ENCODE measurements around the gene RALGAPB. TPM values are rescaled to one million over a fixed set of nuclear protein-coding genes. Genes with fewer than 3 reads are reported as not detected.

Gene RALGAPB
- total and polyA plus RNA-seq, 2 of the 13 experiments (the other 11 are each of a cell fraction or from before 2014, with no cell fraction given) = 17.6 to 30.6 TPM

DNA sequence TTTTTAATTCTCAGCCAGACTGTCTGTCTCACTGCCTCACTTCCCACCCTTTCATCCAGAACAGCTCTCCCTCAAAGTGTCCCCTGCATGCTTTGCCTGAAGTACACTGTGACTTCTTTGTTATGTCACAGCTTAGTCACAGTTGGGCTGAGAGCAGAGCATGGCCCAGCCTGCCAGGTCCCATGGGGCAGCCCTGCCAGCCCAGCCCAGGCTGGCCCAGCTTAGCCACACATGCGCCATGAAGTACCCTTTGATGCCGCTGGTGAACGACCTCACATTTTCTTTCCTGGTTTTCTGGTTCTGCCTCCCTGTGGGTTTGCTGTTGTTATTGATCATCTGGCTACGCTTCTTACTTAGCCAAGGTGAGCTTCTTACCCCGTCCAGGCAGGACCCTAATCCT lies 108.4 kb downstream of the RALGAPB start, which contains the start of gene ADIG (continued):
- TF ChIP-seq, protein P1, sequence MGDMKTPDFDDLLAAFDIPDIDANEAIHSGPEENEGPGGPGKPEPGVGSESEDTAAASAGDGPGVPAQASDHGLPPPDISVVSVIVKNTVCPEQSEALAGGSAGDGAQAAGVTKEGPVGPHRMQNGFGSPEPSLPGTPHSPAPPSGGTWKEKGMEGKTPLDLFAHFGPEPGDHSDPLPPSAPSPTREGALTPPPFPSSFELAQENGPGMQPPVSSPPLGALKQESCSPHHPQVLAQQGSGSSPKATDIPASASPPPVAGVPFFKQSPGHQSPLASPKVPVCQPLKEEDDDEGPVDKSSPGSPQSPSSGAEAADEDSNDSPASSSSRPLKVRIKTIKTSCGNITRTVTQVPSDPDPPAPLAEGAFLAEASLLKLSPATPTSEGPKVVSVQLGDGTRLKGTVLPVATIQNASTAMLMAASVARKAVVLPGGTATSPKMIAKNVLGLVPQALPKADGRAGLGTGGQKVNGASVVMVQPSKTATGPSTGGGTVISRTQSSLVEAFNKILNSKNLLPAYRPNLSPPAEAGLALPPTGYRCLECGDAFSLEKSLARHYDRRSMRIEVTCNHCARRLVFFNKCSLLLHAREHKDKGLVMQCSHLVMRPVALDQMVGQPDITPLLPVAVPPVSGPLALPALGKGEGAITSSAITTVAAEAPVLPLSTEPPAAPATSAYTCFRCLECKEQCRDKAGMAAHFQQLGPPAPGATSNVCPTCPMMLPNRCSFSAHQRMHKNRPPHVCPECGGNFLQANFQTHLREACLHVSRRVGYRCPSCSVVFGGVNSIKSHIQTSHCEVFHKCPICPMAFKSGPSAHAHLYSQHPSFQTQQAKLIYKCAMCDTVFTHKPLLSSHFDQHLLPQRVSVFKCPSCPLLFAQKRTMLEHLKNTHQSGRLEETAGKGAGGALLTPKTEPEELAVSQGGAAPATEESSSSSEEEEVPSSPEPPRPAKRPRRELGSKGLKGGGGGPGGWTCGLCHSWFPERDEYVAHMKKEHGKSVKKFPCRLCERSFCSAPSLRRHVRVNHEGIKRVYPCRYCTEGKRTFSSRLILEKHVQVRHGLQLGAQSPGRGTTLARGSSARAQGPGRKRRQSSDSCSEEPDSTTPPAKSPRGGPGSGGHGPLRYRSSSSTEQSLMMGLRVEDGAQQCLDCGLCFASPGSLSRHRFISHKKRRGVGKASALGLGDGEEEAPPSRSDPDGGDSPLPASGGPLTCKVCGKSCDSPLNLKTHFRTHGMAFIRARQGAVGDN (CRISPR knock-in tag; IDR thresholded peaks at IDR 0.05) = peak; percentile 55
- TF ChIP-seq TEAD3 (CRISPR knock-in tag; optimal IDR thresholded peaks at IDR 0.05; ENCODE audit: borderline replicate concordance) (peak; percentile 37), HDAC2 (CRISPR knock-in tag; IDR thresholded peaks at IDR 0.05) (no peak), ZKSCAN1 (IDR thresholded peaks at IDR 0.05; ENCODE audit: low read length) (no peak), HDAC1 (CRISPR knock-in tag; IDR thresholded peaks at IDR 0.05) (no peak), ARID2 (CRISPR knock-in tag; IDR thresholded peaks at IDR 0.05; ENCODE audit: borderline replicate concordance) (no peak), FOXK2 (IDR thresholded peaks at IDR 0.05) (no peak), ZNF329 (CRISPR knock-in tag; IDR thresholded peaks at IDR 0.05; ENCODE audit: low read depth) (no peak), ZBTB21 (CRISPR knock-in tag; IDR thresholded peaks at IDR 0.05) (peak; percentile 86), HNRNPH1 (optimal IDR thresholded peaks at IDR 0.05; ENCODE audit: low read depth, low read length) (no peak), ZNF737 (CRISPR knock-in tag; IDR thresholded peaks at IDR 0.05; ENCODE audit: borderline replicate concordance) (no peak)
